Tibial artery (tissue), 4 donors: ENCODE data around the gene CDH5.

Experiments used
- DNase-seq, 2 donors: peaks; one replicate each; pipeline ENCODE4 v3.0.0-alpha.2; 2019
- H3K27ac ChIP-seq, 2 donors: fragments of 200-600 bp; sonication (generic) in 1 of 2; 1 replicate in 1 of 2; 2 replicates in 1 of 2; pipeline ENCODE4 v1.5.1; 2018 to 2019; ENCODE audit warnings: mild to moderate bottlenecking in 1 of 2
- H3K27me3 ChIP-seq, 2 donors: fragments of 200-600 bp; sonication (generic) in 1 of 2; one replicate each; pipeline versions ENCODE4 v1.5.1 to v1.6.0; 2016 to 2019
- H3K36me3 ChIP-seq, 3 donors: fragments of 200-600 bp; sonication (generic) in 2 of 3; one replicate each; pipeline ENCODE4 v1.5.1; 2016 to 2019; ENCODE audit warnings: mild to moderate bottlenecking in 2 of 3
- H3K4me1 ChIP-seq, 4 donors: fragments of 200-600 bp; sonication (generic) in 2 of 4; 1 replicate in 3 of 4; 2 replicates in 1 of 4; pipeline ENCODE4 v1.5.1; 2016 to 2019
- H3K4me3 ChIP-seq, 2 donors: fragments of 200-600 bp; sonication (generic) in 1 of 2; 1 replicate in 1 of 2; 2 replicates in 1 of 2; pipeline ENCODE4 v1.5.1; 2018 to 2019; ENCODE audit warnings: mild to moderate bottlenecking in 2 of 2
- H3K9me3 ChIP-seq, 3 donors: fragments of 200-600 bp; sonication (generic) in 1 of 3; one replicate each; pipeline ENCODE4 v1.5.1; 2016 to 2019
- CTCF ChIP-seq, 2 experiments: fragments of 200-600 bp in 1 of 2; fragments of 450-650 bp in 1 of 2; IDR thresholded peaks; one replicate each; pipeline ENCODE4 v1.5.1; 2017 to 2019; ENCODE audit warnings: antibody characterized with exemption in 2 of 2, mild to moderate bottlenecking in 1 of 2, moderate library complexity in 1 of 2
- intact Hi-C: fragments of 100-400 bp; cut with DNase I; formaldehyde crosslinking; loops from one replicate; pipeline ENCODE4 v1.15.0; 2023; ENCODE audit warnings: low total_unique reads

Gene CDH5

GRCh38 chr16:66361604-66362135, 4.8 kb upstream of the CDH5 start:
- TF ChIP-seq CTCF (IDR thresholded peaks at IDR 0.05): no peak
- intact Hi-C loops: no loop called here
- Histone ChIP-seq H3K36me3 (no peaks in the 10 kb centered on the region), H3K27ac (no peak overlapping the region), H3K9me3 (no peaks in the 10 kb centered on the region), H3K4me1 (peaks cover 0 to 31% (median 6%) of the 10 kb centered on the region in 4 donors), H3K27me3 (peaks cover 0 to 43% of the 10 kb centered on the region in 2 donors), H3K4me3 (no peak overlapping the region)
- DNase-seq: no peak

DNA sequence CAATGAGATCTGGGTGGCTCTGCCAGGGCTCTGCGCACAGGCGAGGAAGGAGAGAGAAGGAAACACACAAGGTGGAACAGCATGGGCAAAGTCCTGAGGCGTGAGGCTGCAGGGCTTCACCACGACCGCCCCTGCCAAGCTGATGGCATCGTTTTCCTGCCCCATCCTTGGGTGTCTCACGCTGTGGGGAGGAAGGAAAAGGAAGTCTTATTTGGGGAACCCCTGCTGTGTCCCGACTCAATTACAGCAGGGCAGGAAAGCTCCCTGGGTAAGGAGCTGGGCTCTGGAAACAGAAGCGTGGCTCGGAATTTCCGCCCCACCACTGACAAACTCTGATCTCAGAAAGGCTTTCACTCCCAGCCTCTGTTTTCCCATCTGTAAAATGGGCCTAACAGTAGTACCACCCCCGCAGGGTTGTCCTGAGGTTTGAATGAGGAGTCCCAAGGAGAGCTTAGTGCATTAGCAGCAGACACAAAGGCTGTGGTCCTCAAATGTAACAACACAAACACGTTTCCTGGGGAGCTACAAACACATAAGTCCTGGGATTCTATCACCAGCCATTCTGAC, 3.2 kb upstream of the CDH5 start:
- intact Hi-C loops: no loop called here
- H3K27me3 ChIP-seq: peaks cover 0 to 44% of the 10 kb centered on the region in 2 donors
- H3K9me3 ChIP-seq: no peaks in the 10 kb centered on the region
- no peak overlapping the region for H3K27ac ChIP-seq
- TF ChIP-seq CTCF (IDR thresholded peaks at IDR 0.05): no peak
- no peak overlapping the region for H3K4me3 ChIP-seq
- H3K4me1 ChIP-seq: peaks cover 0 to 32% (median 4%) of the 10 kb centered on the region in 4 donors
- H3K36me3 ChIP-seq: no peaks in the 10 kb centered on the region
- DNase-seq: no peak

DNA sequence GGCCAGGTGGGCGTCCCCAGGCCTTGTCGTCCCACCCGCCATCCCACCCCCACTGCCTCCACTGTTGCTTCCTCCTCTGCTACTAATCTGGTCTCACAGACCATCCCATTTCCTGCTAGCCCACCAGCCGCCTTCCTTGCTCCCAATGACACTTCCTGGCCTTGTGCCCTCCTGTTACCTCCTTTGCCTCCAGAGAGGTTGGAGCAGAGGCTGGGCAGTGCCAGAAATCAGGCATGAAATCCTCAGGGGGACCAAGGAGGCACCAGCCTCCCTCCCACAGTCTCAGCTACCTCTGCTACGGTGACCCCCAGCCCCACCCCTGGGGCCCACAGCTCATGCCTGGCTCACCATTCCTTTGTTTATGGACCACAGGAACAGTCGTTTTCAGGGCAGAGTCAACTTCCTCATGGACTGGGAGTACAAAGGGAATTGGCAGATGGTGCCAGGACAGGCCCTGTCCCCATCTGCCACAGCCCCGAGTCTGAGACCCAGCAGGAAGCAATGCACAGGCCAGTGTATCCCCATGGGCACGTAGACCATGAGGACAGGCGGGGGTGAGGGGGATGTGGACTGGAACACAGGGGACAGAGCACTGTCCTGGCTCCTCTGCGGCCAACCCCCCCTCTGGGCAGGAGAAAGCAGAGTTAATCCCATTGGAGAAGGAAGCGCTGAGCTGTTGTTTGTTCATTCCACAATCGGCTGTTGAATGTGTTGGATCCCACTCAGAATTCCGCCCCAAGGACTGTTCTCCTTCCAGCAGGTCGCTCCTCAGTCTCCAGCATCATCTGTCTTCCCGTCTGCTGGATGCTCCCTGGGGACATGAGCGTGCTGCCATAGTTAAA, 2.2 kb upstream of the CDH5 start:
- no peaks in the 10 kb centered on the region for H3K36me3 ChIP-seq
- TF ChIP-seq CTCF (IDR thresholded peaks at IDR 0.05): no peak
- no peaks in the 10 kb centered on the region for H3K9me3 ChIP-seq
- peaks cover 0 to 44% of the 10 kb centered on the region in 2 donors for H3K27me3 ChIP-seq
- intact Hi-C loops: no loop called here
- DNase-seq: peak; percentile 79 to 86
- no peak overlapping the region for H3K4me3 ChIP-seq
- H3K27ac ChIP-seq: no peak overlapping the region
- H3K4me1 ChIP-seq: peaks cover 0 to 32% (median 4%) of the 10 kb centered on the region in 4 donors

DNA sequence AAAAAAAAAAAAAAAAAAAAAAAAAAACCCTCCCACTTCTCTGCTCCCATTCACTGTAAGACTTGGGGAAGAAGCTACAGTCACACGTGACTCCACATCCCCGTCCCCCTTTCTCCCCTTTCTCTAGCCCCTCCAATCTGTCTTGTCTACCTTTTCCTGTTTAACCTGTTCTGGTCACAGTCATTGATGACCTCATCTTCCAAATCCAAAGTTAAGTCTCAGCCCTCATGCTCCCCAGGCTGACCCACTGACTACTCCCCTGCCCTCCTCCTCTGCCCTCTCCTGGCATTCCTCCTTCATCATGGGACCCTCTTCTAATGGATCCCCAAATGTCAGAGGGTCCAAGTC, 1.6 kb upstream of the CDH5 start:
- no peak for DNase-seq
- H3K27ac ChIP-seq: peak overlapping the region in 1 of 2 donors; percentile 38
- intact Hi-C loops: no loop called here
- H3K9me3 ChIP-seq: no peaks in the 10 kb centered on the region
- no peak for TF ChIP-seq CTCF (IDR thresholded peaks at IDR 0.05)
- H3K36me3 ChIP-seq: no peaks in the 10 kb centered on the region
- H3K27me3 ChIP-seq: peaks cover 0 to 44% of the 10 kb centered on the region in 2 donors
- H3K4me3 ChIP-seq: no peak overlapping the region
- H3K4me1 ChIP-seq: peaks cover 0 to 32% (median 4%) of the 10 kb centered on the region in 4 donors

GRCh38 chr16:66365651-66366050, 840 bp upstream of the CDH5 start:
- Histone ChIP-seq H3K4me1 (peaks cover 0 to 36% (median 4%) of the 10 kb centered on the region in 4 donors), H3K4me3 (no peak overlapping the region), H3K27ac (no peak overlapping the region), H3K36me3 (no peaks in the 10 kb centered on the region), H3K27me3 (peaks cover 0 to 43% of the 10 kb centered on the region in 2 donors), H3K9me3 (no peaks in the 10 kb centered on the region)
- peak; percentile 62 to 79 for DNase-seq
- TF ChIP-seq CTCF (IDR thresholded peaks at IDR 0.05): no peak
- intact Hi-C loops: no loop called here
